Cerebellar nuclear complex (tissue), 1 donor: Measurements from ENCODE around the gene RPL37A.

Experiments
- DNase-seq, 2 experiments: peaks; one replicate each; lab custom pipeline; 2025; lab: John Stamatoyannopoulos, UW

RPL37A gene

GRCh38 chr2:216548901-216549331 is 50.3 kb downstream of the RPL37A start:
- DNase-seq: no peak

- no peak for DNase-seq
Measured at GRCh38 chr2:216549926-216550690, 51.5 kb downstream of the RPL37A start.

GRCh38 chr2:216551234-216552068 is 52.8 kb downstream of the RPL37A start:
- no peak for DNase-seq

- DNase-seq: no peak
Measured at GRCh38 chr2:216553093-216553478, 54.4 kb downstream of the RPL37A start.
